Ascending aorta (tissue), 2 donors: Measurements from ENCODE around the gene ATP11A. TPM values are rescaled to one million over a fixed set of nuclear protein-coding genes. Genes with fewer than 3 reads are reported as not detected.

Experiments
- DNase-seq, 2 donors: peaks; one replicate each; pipeline ENCODE4 v3.0.0-alpha.2; 2019; ENCODE audit warnings: low spot score in 2 of 2
- H3K27ac ChIP-seq, 2 donors: fragments of 200-600 bp; sonication (generic); one replicate each; pipeline ENCODE4 v1.5.1; 2016 to 2017; ENCODE audit warnings: mild to moderate bottlenecking in 1 of 2
- H3K27me3 ChIP-seq: fragments of 200-600 bp; sonication (generic); one replicate; pipeline ENCODE4 v1.5.1; 2017
- H3K36me3 ChIP-seq, 2 donors: fragments of 200-600 bp; sonication (generic); one replicate each; pipeline ENCODE4 v1.5.1; 2016
- H3K4me1 ChIP-seq, 2 donors: fragments of 200-600 bp; sonication (generic); one replicate each; pipeline ENCODE4 v1.5.1; 2016 to 2017; ENCODE audit warnings: mild to moderate bottlenecking in 1 of 2
- H3K4me3 ChIP-seq, 2 donors: fragments of 200-600 bp; sonication (generic); one replicate each; pipeline ENCODE4 v1.5.1; 2016 to 2017; ENCODE audit warnings: mild to moderate bottlenecking in 1 of 2
- H3K9me3 ChIP-seq, 2 donors: fragments of 200-600 bp; sonication (generic); one replicate each; pipeline ENCODE4 v1.5.1; 2016
- intact Hi-C: fragments of 100-400 bp; cut with DNase I; formaldehyde crosslinking; loops from one replicate; pipeline ENCODE4 v1.15.1; 2023
- total RNA-seq: library from RNA; depleted of rRNA; stranded (reverse); fragments of >200 nt; gene quantifications from one replicate; pipeline ENCODE4 v1.1.0, GENCODE V29; 2016
- TF ChIP-seq, protein P1 (sequence below), 3 experiments: fragments of 200-600 bp in 2 of 3; fragments of 450-650 bp in 1 of 3; sonication (generic) in 2 of 3; IDR thresholded peaks; one replicate each; pipeline ENCODE4 v1.5.1; 2016 to 2019; ENCODE audit warnings: antibody characterized with exemption in 3 of 3, mild to moderate bottlenecking in 1 of 3, moderate library complexity in 1 of 3

Gene ATP11A
- total RNA-seq, 1 donor from 2014 or later, result 50.1 TPM

GRCh38 chr13:112903606-112904195 is 213.9 kb downstream of the ATP11A start:
- TF ChIP-seq, protein P1, sequence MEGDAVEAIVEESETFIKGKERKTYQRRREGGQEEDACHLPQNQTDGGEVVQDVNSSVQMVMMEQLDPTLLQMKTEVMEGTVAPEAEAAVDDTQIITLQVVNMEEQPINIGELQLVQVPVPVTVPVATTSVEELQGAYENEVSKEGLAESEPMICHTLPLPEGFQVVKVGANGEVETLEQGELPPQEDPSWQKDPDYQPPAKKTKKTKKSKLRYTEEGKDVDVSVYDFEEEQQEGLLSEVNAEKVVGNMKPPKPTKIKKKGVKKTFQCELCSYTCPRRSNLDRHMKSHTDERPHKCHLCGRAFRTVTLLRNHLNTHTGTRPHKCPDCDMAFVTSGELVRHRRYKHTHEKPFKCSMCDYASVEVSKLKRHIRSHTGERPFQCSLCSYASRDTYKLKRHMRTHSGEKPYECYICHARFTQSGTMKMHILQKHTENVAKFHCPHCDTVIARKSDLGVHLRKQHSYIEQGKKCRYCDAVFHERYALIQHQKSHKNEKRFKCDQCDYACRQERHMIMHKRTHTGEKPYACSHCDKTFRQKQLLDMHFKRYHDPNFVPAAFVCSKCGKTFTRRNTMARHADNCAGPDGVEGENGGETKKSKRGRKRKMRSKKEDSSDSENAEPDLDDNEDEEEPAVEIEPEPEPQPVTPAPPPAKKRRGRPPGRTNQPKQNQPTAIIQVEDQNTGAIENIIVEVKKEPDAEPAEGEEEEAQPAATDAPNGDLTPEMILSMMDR (IDR thresholded peaks at IDR 0.05), result no peak
- no peaks in the 10 kb centered on the region for H3K4me1 ChIP-seq
- intact Hi-C loops, result no loop called here
- H3K4me3 ChIP-seq, result no peak overlapping the region
- H3K9me3 ChIP-seq, result no peaks in the 10 kb centered on the region
- H3K36me3 ChIP-seq, result no peaks in the 10 kb centered on the region
- H3K27ac ChIP-seq, result no peak overlapping the region
- no peaks in the 10 kb centered on the region for H3K27me3 ChIP-seq
- DNase-seq, result peak in 1 of 2 donors; percentile 54

DNA sequence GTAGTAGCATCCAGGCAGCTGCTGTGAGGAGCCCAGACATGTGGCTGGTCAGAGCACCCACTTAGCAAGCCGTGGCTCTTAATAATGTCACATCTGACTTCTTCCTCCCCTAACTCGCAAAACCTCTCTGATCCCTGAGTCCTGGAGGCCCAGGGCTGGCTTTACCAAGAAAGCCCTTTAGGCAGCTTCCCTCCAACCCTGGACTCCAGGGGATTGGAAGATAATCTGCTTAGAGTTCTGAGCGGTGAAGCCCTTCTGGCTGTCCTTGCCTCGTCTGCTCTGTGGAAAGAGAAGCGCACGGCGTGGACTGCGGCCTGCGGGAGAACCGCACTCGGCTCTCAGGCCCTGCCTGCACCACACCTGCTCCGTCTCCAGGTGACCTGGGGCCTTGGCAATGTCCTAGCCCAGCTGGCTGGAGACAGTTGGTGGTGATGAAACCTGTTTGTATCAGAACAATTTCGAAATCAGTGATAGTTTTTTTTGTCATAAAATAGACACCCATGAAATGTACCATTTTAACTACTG is 214.7 kb downstream of the ATP11A start:
- Histone ChIP-seq H3K36me3 (no peaks in the 10 kb centered on the region), H3K9me3 (no peaks in the 10 kb centered on the region)

DNA sequence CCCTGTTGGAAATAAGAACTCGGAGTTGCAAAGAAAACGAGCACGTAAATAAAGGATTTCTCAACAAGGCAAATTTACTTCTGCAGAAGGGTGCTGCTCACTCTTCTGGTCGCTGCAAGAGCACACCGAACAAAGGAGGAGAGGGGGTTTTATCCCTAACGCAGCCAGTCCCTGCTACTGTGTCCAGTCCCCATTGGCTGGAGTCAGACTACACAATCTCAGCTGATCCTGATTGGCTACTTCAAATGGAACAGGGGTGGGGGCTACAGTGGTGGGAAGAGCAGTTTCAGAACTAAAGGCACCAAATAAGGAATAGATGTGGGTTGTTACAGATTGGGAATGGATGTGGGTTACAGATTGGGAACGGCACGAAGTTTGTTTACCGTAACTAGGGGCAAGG is 215.2 kb downstream of the ATP11A start:
- TF ChIP-seq, protein P1 (IDR thresholded peaks at IDR 0.05), result no peak
- no peaks in the 10 kb centered on the region for H3K4me1 ChIP-seq
- DNase-seq, result no peak
- no peaks in the 10 kb centered on the region for H3K36me3 ChIP-seq
- H3K27ac ChIP-seq, result no peak overlapping the region
- intact Hi-C loops, result no loop called here
- peaks cover 4% of the 10 kb centered on the region for H3K27me3 ChIP-seq
- H3K9me3 ChIP-seq, result no peaks in the 10 kb centered on the region
- no peak overlapping the region for H3K4me3 ChIP-seq

More for the DNA sequence above, 214.7 kb downstream of the ATP11A start:
- peaks cover 4% of the 10 kb centered on the region for H3K27me3 ChIP-seq
- no peaks in the 10 kb centered on the region for H3K4me1 ChIP-seq
- TF ChIP-seq, protein P1 (IDR thresholded peaks at IDR 0.05), result no peak
- DNase-seq, result no peak
- H3K27ac ChIP-seq, result no peak overlapping the region
- intact Hi-C loops, result no loop called here
- no peak overlapping the region for H3K4me3 ChIP-seq

GRCh38 chr13:112905619-112905989 is 215.8 kb downstream of the ATP11A start:
- TF ChIP-seq, protein P1 (IDR thresholded peaks at IDR 0.05), result no peak
- no peak overlapping the region for H3K27ac ChIP-seq
- intact Hi-C loops, result no loop called here
- no peaks in the 10 kb centered on the region for H3K9me3 ChIP-seq
- H3K4me1 ChIP-seq, result no peaks in the 10 kb centered on the region
- DNase-seq, result no peak
- H3K36me3 ChIP-seq, result no peaks in the 10 kb centered on the region
- no peak overlapping the region for H3K4me3 ChIP-seq
- peaks cover 4% of the 10 kb centered on the region for H3K27me3 ChIP-seq

- no peak overlapping the region for H3K27ac ChIP-seq
- DNase-seq, result peak in 1 of 2 donors; percentile 39
- intact Hi-C loops, result no loop called here
- TF ChIP-seq, protein P1 (IDR thresholded peaks at IDR 0.05), result no peak
- no peaks in the 10 kb centered on the region for H3K9me3 ChIP-seq
- H3K4me3 ChIP-seq, result no peak overlapping the region
- peaks cover 4% of the 10 kb centered on the region for H3K27me3 ChIP-seq
- H3K4me1 ChIP-seq, result no peaks in the 10 kb centered on the region
- H3K36me3 ChIP-seq, result no peaks in the 10 kb centered on the region
Measured at GRCh38 chr13:112905990-112906641, 216.3 kb downstream of the ATP11A start.
